GM12875 (cell line): ENCODE results near the gene OR4E1.

ENCODE experiments used
- H3K4me3 ChIP-seq: one replicate; pipeline ENCODE4 v1.5.1; 2011; ENCODE audit warnings: low read depth, low read length, control low read depth
- TF ChIP-seq, protein P1 (sequence below): IDR thresholded peaks from 2 replicates; pipeline ENCODE4 v1.5.1; 2011; ENCODE audit warnings: low read depth, mild to moderate bottlenecking, control low read depth, inconsistent platforms, low read length, moderate library complexity, borderline replicate concordance; ENCODE audit not compliant: insufficient read depth

Gene OR4E1

DNA sequence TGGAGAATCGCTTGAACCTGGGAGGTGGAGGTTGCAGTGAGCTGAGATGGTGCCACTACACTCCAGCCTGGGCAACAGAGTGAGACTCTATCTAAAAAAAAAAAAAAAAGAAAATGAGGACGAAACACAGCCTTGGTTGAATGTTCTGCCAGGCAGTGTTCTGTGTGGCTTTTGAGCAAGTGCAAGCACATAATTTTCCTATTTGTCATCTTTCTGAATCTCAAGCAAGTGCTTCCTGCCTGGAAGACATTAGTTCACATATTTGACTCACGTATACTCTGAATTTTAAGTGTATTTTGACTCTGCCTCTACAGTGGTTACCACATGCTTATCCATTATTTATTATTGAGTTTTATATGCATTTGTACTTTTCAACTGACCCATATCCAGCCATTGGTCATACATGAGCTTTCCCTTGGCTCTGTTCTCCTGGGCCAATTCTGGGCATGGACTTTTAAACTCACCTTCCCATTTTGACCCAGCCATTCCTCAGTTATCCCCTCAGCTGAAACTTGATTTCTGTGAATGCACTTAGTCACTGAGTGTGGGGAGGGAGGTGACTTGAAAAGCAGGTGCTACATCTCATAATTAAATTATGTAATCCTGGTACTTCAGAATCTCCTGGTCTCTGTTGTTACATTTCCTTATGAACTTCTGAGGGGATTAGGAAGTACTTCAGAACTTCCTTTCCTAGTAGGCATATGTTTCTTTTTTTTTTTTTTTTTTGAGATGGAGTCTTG is 47.0 kb downstream of the OR4E1 start:
- no peak overlapping the region for H3K4me3 ChIP-seq
- TF ChIP-seq, protein P1, sequence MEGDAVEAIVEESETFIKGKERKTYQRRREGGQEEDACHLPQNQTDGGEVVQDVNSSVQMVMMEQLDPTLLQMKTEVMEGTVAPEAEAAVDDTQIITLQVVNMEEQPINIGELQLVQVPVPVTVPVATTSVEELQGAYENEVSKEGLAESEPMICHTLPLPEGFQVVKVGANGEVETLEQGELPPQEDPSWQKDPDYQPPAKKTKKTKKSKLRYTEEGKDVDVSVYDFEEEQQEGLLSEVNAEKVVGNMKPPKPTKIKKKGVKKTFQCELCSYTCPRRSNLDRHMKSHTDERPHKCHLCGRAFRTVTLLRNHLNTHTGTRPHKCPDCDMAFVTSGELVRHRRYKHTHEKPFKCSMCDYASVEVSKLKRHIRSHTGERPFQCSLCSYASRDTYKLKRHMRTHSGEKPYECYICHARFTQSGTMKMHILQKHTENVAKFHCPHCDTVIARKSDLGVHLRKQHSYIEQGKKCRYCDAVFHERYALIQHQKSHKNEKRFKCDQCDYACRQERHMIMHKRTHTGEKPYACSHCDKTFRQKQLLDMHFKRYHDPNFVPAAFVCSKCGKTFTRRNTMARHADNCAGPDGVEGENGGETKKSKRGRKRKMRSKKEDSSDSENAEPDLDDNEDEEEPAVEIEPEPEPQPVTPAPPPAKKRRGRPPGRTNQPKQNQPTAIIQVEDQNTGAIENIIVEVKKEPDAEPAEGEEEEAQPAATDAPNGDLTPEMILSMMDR = no peak
